CD4-positive, alpha-beta T cell treated with Interleukin-10 for 1 hour (primary cell): ENCODE measurements around the gene GRM7.

Source experiments
- DNase-seq: peaks from one replicate; pipeline ENCODE4 v3.0.0-alpha.2; 2020

Gene GRM7

DNA sequence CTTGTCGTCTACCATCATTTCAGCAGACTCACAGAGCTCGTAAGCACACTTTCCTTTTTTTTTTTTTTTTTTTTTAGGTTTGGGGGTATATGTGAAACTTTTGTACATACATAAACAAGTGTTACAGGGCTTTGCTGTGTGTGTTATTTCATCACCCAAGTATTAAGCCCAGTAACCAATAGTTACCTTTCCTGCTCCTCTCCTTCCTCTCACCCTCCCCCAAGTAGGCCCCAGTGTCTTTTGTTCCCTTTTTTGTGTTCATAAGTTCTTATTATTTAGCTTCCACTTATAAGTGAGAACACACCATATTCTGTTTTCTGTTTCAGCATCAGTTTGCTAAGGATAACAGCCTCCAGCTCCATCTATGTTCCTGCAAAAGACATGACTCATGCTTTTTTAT lies 746.8 kb downstream of the GRM7 start:
- no peak for DNase-seq

DNA sequence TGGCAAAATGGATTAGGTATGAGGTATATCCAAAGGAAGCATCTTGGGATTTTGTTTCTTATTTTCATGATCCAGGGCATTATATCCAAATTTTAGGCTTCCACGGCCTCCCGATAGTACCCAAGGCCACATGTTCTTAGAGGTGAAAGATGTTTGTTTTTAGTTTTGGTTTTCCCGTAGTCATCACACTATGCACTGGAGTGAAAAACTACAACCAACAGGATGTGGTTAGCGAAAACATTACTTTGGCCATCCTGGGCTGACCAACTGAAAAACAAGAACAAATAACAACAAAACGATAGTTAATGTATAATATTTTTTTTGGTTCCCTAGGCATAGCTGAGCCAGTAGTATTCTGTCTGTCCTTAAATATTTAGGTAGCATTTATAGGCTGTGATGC lies 749.7 kb downstream of the GRM7 start:
- DNase-seq = no peak

DNA sequence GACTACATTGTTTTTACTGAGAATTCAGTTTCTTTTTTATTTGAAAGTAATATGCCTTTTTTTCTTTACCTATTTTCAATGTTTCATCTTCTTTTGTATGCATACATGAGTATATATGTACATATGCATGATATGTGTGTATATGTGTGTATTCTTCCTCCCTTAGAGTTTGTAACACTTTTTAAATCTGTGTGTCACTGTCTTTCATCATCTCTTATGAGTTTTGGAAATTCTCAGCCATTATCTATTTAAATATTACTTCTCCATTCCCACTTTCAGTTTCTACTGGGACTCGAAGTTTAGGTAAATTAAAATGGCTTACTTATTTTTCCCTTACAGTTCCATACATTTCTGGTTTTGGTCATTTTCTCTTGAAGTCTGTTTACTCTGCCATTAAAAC lies 754.1 kb downstream of the GRM7 start:
- no peak for DNase-seq

DNA sequence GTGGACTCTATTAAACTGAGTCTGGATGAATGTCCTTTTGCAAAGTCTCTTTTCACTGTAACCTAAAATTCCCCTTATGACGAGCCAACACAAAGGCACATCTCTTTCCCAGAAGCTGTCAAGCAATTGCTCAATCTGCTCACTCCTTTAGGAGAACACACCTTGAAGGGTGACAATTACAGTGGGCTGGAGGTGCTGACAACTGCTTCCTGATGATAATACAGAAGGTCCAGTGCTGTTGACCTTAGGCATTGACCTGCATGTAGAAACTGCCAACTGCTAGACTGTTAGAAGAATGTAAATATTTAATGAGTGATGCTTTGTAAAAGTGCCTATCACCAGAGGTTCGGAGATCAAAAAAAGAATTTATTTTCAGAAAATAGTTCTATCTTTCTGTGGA lies 757.7 kb downstream of the GRM7 start:
- DNase-seq = no peak

DNA sequence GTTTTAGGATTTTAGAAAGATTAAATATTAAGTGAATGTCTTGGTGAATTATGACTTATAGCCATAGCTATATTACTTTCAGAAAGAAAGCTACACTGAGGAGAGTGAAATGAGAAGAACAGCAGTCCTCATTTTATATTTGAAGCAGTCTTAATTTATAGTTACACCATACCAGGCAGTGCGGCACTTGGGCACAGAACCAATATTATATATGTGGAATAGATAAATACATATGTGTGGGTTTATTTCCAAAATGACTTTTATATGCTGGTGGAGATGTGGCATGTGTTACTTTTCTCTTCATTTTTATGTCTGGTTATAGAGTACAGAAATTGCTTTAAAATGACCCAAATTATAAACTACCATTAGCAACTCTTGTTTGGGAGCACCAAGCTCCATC lies 759.5 kb downstream of the GRM7 start:
- DNase-seq = no peak

DNA sequence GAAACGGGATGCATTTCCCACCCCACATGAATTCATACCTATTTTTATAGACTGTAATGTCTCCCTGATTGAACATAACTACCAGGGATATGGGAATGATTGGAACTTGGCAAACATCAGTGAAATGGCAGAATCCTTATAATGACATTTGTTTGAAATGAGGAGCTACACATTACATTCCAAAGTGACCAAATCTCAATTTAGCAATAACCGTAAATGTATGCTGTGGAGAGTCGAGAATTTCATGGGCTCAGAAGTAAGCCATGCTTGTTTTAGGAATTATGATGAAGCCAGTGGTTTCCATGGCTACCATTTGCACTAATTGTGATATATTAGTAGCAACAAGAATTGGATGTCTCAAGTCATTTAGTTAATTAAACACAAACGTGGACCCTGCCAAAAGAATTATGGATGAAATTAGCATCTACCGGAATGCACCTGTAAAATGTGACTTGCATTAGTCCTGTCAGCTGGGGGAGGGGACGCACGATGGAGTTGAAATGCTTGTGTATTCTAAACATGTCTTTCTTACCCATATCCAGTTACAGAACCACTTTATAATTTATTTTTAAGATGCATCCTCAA lies 760.2 kb downstream of the GRM7 start:
- no peak for DNase-seq

DNA sequence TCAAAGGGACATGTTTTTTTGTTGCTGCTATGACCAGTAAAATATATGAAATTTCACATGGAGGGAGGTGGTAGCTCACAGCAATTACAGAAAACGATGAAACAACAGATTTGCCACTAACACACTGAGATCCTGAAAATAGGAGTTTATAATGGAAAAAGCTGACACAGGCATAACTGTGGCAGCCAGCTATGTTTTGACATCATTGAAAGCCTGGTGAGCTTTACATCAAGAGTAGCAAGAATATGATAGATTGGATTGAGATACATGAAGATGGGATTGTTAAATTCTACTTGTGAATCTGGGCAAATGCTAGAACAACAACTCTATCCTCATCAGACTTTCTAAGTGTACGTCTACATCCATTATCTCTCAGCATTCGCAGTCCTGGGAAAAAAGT lies 760.7 kb downstream of the GRM7 start:
- DNase-seq = no peak

DNA sequence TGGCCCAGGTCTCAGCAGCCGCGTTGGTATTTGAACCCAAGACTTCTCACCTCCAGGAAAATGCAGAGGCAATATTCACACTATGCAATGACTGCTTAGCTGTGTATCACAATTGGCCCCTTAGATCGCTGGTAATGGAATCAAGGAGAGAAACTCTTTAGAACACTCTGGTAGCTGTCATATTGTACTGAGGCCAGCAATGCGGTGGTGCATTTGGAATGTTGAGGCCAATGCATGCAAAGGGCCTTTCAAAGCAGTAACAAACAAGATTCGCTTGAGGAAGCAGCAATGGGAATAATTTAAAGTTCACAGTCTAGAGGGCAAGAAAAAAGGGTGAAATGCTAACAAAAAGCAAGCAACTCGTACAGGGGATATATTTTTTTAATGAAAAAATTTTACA lies 764.1 kb downstream of the GRM7 start:
- no peak for DNase-seq

DNA sequence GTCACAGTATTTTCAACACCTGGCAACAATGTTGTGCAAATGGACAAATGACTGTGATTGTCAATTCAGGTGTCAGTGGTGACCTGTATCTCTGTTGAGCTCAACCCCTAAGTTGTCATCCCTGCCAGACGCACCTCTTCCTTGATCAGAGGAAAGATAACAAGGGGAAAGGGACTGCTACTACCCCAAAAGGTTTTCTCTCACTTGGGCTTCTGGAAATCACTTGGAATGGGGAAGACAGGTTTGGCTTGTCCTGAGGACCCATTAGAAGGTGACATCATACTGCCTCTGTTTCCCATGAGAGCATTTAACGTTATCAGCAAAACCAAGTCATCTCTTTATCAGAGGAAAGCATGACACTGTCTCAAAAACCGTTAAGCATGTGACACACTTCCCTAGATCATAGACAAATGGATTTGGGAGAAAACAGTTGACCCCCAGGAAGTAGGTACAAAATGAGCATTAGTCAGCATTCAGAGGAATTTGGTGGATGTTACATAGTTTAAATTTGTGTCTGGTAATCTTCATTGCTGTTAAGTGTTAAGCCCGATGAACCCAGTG lies 769.5 kb downstream of the GRM7 start:
- DNase-seq = no peak

DNA sequence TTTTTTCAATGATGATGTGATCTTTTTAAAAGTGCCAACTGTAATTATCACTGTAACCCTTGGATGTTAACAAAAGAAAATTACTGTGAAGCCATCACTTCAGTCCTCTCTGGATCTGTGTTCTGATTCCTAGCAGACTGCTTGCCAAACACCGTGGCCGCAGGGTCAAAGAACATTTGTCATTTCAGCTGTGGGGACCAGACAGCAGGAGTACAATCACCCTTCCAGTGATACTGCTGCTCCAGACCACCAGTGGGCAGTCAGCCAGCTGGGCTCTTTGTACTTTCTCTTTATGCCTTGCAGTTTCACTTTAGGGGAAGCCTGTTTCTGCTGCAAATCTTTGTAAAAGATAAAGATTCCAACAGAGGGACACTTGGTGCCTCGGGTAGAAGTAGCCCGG lies 770.0 kb downstream of the GRM7 start:
- DNase-seq = no peak

DNA sequence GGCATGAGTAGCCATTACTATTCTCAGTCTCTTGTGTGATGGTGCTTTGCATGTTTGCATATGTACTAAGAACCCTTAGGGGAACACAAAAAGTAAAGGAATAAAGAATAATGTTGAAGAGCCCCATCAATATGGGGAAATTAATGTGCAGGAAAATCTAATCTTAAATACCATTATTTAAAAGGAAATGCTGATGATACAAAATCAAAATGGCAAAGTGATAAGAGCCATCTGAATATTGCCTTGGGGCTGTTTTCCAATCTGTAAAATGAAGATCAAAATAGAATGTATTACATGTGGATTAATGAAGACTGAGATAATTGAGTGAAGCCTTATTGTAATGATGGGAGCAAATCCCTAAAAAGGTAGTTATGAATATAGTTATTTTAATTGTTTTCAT lies 771.4 kb downstream of the GRM7 start:
- DNase-seq = no peak

DNA sequence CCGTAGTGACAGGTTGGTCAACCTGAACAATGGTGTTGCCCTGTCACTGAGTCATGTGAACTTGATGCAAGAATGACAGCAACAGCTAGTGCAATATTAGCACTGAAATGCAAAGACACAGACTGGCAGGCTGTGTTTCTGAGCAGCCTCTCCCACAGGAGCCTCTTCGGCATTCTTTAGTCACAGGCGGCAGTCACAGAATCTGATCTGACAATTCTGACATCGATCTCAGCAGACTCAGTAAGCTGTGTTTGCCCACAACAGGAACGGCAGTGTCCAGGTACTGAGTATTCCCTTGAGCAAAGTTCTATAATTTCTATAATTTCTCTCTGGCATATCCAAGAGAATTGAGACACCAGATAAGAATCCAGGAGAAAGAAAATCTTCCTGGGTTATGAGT lies 776.8 kb downstream of the GRM7 start:
- DNase-seq = no peak

DNA sequence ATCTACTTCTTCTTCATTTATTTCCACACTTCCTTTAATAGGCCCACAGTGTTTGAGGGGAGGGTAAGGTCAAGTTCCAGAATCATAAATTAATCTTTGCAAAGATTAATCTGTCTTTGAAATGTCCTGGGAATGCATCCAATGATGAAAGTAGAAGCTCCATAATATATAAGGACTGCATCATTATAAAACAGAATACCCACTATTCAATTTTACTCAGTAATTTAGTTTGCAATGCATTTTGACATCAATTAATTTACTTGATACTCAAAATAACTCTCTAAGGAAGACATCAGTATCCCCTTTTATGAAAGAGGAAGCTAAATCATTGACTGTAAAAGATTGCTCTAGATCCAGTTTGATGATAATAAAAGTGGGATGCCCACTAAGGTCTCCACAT lies 777.2 kb downstream of the GRM7 start:
- no peak for DNase-seq

DNA sequence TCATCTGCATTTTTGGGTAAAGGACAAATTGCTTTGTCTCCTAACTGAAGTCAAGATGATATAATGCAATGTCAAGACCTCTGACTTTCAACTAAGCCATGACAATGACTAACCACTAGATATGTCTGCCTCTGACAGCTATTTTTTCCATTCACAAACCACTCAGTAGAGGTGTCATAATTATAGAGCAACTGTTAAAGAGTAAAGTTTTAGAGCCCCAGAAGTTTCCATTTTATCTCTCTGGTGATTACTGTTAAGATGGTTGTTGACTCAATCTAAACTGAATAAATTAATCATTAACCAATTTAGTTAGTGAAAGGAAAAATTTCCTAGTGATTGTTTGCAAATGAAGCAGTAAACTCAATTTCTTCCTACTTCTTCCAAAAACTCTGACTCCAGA lies 779.9 kb downstream of the GRM7 start:
- no peak for DNase-seq

DNA sequence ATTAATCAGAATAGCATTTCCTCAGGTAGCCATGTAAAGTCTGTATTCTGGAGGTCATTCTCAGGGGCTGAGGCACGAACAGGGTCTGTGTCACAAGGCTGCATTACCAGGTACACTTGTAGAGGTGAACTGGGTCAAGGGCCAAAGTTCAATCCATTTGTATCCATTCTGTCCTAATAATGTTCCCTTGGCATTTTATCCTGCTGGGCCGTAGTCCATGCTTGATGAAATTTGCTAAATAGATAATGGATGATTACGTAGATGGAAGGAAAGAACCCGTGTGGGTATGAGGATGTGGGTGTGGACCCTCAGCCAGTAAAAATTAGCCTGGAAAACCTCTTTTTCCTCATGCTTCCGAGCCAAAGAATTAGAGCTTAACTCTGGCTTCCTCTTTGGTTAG lies 785.9 kb downstream of the GRM7 start:
- DNase-seq = no peak

DNA sequence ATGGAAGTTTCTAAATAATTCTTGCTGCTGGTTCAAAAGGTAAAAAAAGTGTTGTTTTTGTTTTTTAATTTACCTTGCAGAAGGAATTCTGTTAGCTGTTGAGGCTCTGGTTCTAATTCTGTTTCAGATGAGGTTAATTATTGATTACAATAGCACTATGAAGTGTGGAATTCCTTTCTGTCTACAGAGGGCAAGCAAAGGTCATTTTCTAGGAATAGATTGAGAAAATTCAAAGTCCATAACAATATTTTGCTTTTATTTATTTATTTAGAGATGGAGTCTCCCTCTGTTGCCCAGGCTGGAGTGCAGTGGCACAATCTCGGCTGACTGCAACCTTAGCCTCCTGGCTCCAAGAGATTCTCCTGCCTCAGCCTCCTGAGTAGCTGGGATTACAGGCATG lies 789.6 kb downstream of the GRM7 start:
- no peak for DNase-seq

DNA sequence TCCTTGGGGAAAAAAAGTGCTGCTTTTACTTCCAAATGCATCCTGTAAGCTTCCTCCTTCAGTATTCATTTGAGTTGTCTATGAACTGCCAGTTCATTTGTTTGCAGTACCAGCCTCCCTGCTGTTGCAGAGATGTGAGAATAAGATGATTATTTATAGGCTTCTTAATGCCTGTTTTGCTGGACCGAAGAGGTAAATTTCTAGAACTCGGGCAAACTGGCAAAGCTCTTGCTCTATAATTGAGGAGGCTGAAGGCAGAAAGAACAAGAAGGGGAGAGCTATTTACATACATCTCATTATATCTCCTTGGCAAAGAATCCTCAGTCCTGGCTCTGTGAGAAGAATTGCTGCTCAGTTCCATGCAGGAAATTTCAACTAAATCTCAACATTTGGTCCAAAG lies 790.4 kb downstream of the GRM7 start:
- DNase-seq = no peak

DNA sequence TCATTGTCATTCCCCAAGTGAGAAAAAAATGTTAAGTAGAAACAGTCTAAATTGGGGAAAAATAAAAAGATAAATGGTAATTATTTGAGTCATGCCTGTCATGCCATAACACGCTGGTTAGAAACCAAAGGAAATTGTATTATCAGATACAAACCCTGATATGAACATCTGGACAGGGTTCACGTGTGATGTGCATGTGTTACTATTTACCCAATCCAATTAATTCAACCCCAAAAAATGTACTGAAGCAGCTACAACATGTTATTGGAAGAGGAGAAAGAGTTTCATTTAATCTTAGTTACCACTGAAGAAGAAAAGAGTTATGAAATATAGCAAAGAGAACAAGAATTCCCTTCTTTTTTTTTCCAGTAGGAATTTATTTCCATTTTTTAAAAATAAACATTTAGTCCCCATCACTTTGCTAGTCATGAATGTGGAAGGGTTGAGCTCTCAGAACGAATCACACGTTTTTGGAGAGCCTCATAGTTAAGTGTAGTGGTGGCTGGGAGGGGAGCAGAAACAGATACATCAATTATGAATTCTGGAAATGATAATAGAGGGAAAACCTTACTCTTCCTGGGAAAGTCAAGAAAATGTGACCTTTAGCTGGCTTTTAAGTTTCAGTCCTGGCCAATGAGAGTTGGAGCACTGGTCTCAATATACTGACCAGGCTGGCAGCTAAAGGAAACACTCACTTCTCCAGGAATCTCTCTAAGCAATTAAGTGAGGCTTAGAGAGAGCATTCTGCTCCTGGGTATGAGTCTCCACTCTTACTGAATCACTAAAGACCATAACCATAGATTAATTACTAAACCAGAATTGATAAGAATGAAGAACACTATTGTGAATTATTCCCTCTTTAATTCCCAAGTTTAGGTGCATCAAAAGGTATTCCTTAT lies 796.5 kb downstream of the GRM7 start:
- DNase-seq = no peak

DNA sequence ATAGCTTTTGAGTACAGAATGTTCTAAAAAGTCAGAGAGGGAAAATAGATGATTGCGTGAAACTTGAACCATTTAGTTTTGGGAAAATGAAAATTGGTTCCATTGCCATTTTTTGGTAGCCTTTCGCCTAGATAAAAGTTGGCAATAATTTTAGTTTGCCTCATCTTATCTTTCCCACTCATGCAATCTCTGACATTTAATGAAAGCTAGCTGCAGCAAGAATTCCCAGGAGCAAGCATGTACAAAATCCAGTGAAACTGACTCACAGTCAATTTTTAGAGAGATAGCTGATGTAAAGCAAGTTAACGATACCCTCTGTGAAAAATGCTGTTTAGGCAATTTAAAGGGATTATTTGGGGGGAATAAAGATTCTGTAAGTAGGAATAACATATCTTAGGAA lies 797.4 kb downstream of the GRM7 start:
- DNase-seq = no peak

DNA sequence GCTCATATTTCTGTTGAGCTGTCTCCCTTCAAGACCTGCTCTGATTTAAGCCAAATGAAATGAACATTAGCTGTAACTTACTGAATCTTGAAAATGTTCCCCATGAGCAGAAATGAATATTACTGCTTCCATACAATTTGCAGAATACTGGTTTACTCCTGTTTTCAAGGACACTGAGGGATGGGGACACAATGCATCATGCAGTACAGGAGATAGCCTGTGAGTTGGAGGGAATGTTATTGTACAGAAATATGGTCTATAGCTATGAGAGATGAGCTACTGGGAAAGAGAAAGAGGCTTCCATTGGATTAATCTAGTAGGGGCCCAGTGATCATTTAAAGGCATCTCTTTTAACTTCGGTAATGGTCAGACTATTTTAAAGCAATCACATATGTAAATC lies 798.2 kb downstream of the GRM7 start:
- DNase-seq = no peak

DNA sequence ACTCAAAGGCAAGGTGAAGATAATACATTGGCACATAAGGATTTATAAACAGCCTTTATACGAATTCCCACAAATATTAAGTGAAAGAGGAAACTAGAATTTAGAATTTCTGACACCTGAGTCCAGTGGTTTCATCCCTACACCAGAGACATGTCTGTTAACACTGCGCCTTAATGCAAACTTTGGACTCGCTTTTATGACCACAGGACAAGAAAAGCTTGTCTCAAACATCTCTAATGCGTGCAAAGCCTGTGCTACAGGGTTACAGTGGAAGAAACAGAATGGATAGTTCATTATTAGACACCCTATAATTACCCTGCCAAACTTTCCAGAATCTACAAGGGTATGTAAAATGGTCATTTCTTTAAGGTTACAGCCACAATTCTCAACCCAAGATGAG lies 802.9 kb downstream of the GRM7 start:
- DNase-seq = no peak

DNA sequence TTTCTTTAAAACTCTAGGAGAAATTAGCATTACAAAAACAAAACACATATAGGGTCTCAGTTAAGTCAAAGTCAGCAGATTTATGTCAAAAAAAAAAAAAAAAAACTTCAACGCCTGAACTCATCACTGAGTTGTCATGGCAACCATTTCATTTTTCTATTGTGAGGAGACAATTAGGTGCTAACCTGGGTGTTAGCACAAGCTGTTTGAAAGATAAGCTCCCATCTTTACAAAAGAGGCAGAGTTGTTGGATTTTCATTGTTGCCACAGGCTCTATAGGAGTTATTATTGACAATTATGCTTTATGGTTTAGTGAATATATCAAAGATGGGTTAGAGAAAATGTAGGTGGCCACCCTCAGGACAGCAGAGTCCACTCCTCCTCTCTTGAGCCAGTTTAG lies 806.9 kb downstream of the GRM7 start:
- DNase-seq = no peak

DNA sequence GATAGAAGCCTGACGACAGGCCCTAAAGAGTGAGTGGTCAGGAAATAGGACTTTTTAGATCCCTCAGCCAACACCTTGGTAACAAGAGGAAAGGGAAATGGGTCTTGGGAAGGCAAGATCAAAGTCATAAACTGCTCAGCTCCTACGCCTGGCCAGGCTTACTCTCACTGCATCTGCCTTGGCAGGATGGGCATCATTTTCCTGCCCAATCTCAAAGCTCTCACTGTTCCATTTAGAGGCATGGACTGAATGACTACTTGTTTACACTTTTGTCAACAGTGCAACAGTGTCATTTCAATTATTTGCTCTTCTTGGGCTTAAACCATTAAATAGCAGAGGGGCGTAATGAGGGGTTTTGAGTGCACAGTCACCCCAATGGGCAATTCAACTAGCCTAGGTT lies 808.7 kb downstream of the GRM7 start:
- DNase-seq = no peak

DNA sequence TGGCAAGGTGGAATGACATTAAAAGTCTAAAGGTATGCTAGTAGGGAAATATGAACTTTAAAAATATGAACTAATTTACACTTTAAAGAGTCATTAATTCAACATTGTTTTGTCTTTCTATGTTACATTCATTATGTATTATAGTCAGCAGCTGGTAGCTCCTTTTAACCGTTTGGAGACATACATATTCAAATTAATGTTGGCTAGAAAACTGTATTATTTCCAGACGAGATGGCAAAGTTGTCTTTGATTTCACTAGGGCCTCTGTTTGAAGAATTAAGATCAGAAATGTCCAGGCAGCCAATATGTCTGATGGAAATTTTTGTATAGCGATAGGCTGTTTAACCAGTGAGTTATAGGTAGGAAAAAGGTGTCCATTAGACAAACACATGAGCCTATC lies 817.6 kb downstream of the GRM7 start:
- no peak for DNase-seq

DNA sequence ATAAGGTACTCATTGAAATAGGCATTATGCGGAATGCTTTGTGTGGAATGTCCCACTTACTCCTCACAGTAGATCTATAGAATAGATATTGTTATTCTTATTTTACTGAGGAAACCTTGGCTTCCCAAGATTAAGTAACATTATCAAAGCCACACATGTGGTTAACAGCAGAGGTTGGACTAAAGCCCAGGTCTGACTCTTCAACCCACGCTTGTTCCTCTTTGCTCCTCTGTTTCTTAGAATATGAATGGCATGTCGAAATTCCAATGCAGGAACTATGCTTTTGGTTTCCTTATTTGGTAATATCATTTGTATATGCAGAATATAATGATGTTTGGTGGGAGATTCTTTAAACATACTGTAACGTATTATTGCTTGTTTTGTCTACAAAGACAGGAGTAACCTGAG lies 821.9 kb downstream of the GRM7 start:
- DNase-seq = no peak
